Mesenchymal stem cell (in vitro differentiated cells and primary cell): ENCODE measurements around the gene DHCR24.

Experiments used
- DNase-seq: peaks from one replicate; pipeline ENCODE4 v3.0.0-alpha.2; 2013
- H2AFZ ChIP-seq: one replicate; pipeline ENCODE4 v1.6.1; 2013; ENCODE audit warnings: low read depth, mild to moderate bottlenecking, control low read depth, inconsistent platforms, low read length, moderate library complexity
- H2AK5ac ChIP-seq: 2 replicates; pipeline ENCODE4 v1.6.1; 2013; ENCODE audit warnings: low read length, moderate library complexity, mild to moderate bottlenecking, inconsistent platforms; ENCODE audit not compliant: severe bottlenecking
- H2BK120ac ChIP-seq: one replicate; pipeline ENCODE4 v1.6.1; 2013; ENCODE audit warnings: low read depth, mild to moderate bottlenecking, inconsistent platforms, low read length, moderate library complexity
- H2BK12ac ChIP-seq, 2 experiments: one replicate each; pipeline ENCODE4 v1.6.1; 2013; ENCODE audit warnings: inconsistent platforms in 2 of 2, low read length in 2 of 2, mild to moderate bottlenecking in 2 of 2, moderate library complexity in 2 of 2, control low read depth in 1 of 2
- H2BK15ac ChIP-seq: one replicate; pipeline ENCODE4 v1.6.1; 2013; ENCODE audit warnings: mild to moderate bottlenecking, low read depth, inconsistent platforms; ENCODE audit not compliant: poor library complexity, severe bottlenecking
- H2BK5ac ChIP-seq: 2 replicates; pipeline ENCODE4 v1.6.1; 2013; ENCODE audit warnings: low read depth, mild to moderate bottlenecking, low read length, control low read depth, inconsistent platforms; ENCODE audit not compliant: poor library complexity, severe bottlenecking
- H3K14ac ChIP-seq, 2 experiments: one replicate each; pipeline ENCODE4 v1.6.1; 2013; ENCODE audit warnings: inconsistent platforms in 2 of 2, low read length in 2 of 2, control low read depth in 1 of 2, mild to moderate bottlenecking in 1 of 2, moderate library complexity in 1 of 2
- H3K18ac ChIP-seq, 2 experiments: one replicate each; pipeline ENCODE4 v1.6.1; 2013; ENCODE audit warnings: inconsistent platforms in 2 of 2, low read length in 2 of 2, control low read depth in 1 of 2, low read depth in 1 of 2, mild to moderate bottlenecking in 1 of 2
- H3K23ac ChIP-seq, 2 experiments: one replicate each; pipeline ENCODE4 v1.6.1; 2013; ENCODE audit warnings: inconsistent platforms in 2 of 2, low read length in 2 of 2, mild to moderate bottlenecking in 2 of 2, moderate library complexity in 2 of 2, control low read depth in 1 of 2
- H3K27ac ChIP-seq: 2 replicates; pipeline ENCODE4 v1.5.1; 2013; ENCODE audit warnings: mild to moderate bottlenecking, moderate library complexity, low read length, control low read depth, inconsistent platforms; ENCODE audit not compliant: poor library complexity, severe bottlenecking
- H3K27me3 ChIP-seq, 2 experiments: 2 replicates each; pipeline versions ENCODE4 v1.6.1 to v1.7.0; 2013; ENCODE audit warnings: low read length in 2 of 2, mild to moderate bottlenecking in 2 of 2, moderate library complexity in 2 of 2, control low read depth in 1 of 2, inconsistent platforms in 1 of 2; ENCODE audit not compliant: control insufficient read depth in 1 of 2, insufficient read depth in 1 of 2
- H3K36me3 ChIP-seq, 2 experiments: 2 replicates each; pipeline versions ENCODE4 v1.6.1 to v1.7.0; 2013; ENCODE audit warnings: low read length in 2 of 2, control low read depth in 1 of 2, inconsistent platforms in 1 of 2, low read depth in 1 of 2, mild to moderate bottlenecking in 1 of 2; ENCODE audit not compliant: insufficient read depth in 2 of 2, control insufficient read depth in 1 of 2
- H3K4ac ChIP-seq, 2 experiments: one replicate each; pipeline ENCODE4 v1.6.1; 2013; ENCODE audit warnings: inconsistent platforms in 2 of 2, low read length in 2 of 2, mild to moderate bottlenecking in 2 of 2, moderate library complexity in 2 of 2, control low read depth in 1 of 2, low read depth in 1 of 2
- H3K4me1 ChIP-seq: 2 replicates; pipeline ENCODE4 v1.6.1; 2013; ENCODE audit warnings: low read depth, low read length, control low read depth; ENCODE audit not compliant: control insufficient read depth, insufficient read depth
- H3K4me2 ChIP-seq: 2 replicates; pipeline ENCODE4 v1.6.1; 2013; ENCODE audit warnings: low read length, mild to moderate bottlenecking, inconsistent platforms; ENCODE audit not compliant: poor library complexity, severe bottlenecking
- H3K4me3 ChIP-seq, 2 experiments: 2 replicates each; pipeline versions ENCODE4 v1.5.1 to v1.7.0; 2013; ENCODE audit warnings: low read length in 2 of 2, mild to moderate bottlenecking in 2 of 2, control low read depth in 1 of 2, low read depth in 1 of 2; ENCODE audit not compliant: insufficient read depth in 1 of 2
- H3K79me1 ChIP-seq: replicated peaks from 2 replicates; pipeline ENCODE4 v1.6.1; 2013; ENCODE audit warnings: mild to moderate bottlenecking, control low read depth, low read length, inconsistent platforms; ENCODE audit not compliant: poor library complexity, severe bottlenecking
- H3K9ac ChIP-seq: 2 replicates; pipeline ENCODE4 v1.7.0; 2013; ENCODE audit warnings: mild to moderate bottlenecking, low read length, moderate library complexity
- H3K9me3 ChIP-seq: 2 replicates; pipeline ENCODE4 v1.7.0; 2013; ENCODE audit warnings: mild to moderate bottlenecking, low read length; ENCODE audit not compliant: control insufficient read depth
- H4K8ac ChIP-seq: one replicate; pipeline ENCODE4 v1.6.1; 2013; ENCODE audit warnings: inconsistent platforms, mild to moderate bottlenecking, low read length, moderate library complexity
- H4K91ac ChIP-seq: one replicate; pipeline ENCODE4 v1.6.1; 2013; ENCODE audit warnings: mild to moderate bottlenecking, low read length, inconsistent platforms
- WGBS: methylation state at CpG from one replicate; pipeline ENCODE4 v1.1.7; 2013; ENCODE audit warnings: mixed read lengths; 5-methylcytosine and 5-hydroxymethylcytosine counted together

Gene DHCR24

GRCh38 chr1:54842206-54842915 is 44.6 kb downstream of the DHCR24 start:
- Histone ChIP-seq H2AFZ (no peak overlapping the region), H3K4me3 (no peak overlapping the region), H2AK5ac (no peak overlapping the region), H3K27me3 (peaks cover 0 to 5% of the 10 kb centered on the region in 2 experiments), H3K79me1 (no peaks in the 10 kb centered on the region), H3K36me3 (peaks cover 3 to 12% of the 10 kb centered on the region in 2 experiments), H4K91ac (no peak overlapping the region), H2BK120ac (no peak overlapping the region), H3K4me1 (no peaks in the 10 kb centered on the region), H2BK5ac (no peak overlapping the region), H3K23ac (no peak overlapping the region), H3K4me2 (no peak overlapping the region), H3K27ac (no peak overlapping the region), H4K8ac (no peak overlapping the region), H3K18ac (no peak overlapping the region), H3K14ac (no peak overlapping the region), H3K9ac (no peak overlapping the region), H2BK12ac (no peak overlapping the region), H2BK15ac (no peak overlapping the region), H3K4ac (no peak overlapping the region), H3K9me3 (no peaks in the 10 kb centered on the region)
- no peak for DNase-seq
- WGBS: 94% methylated on average over 10 of the region's 10 CpGs

- Histone ChIP-seq H3K4me1 (no peaks in the 10 kb centered on the region), H3K4ac (no peak overlapping the region), H2BK120ac (no peak overlapping the region), H2BK5ac (no peak overlapping the region), H3K4me2 (no peak overlapping the region), H2BK12ac (no peak overlapping the region), H3K27me3 (peaks cover 13 to 16% of the 10 kb centered on the region in 2 experiments), H3K23ac (no peak overlapping the region), H3K79me1 (no peaks in the 10 kb centered on the region), H4K8ac (no peak overlapping the region), H3K18ac (no peak overlapping the region), H4K91ac (no peak overlapping the region), H3K27ac (no peak overlapping the region), H3K36me3 (no peaks in the 10 kb centered on the region), H3K14ac (no peak overlapping the region), H2AFZ (no peak overlapping the region), H2BK15ac (no peak overlapping the region), H3K9me3 (no peaks in the 10 kb centered on the region), H3K4me3 (no peak overlapping the region), H3K9ac (no peak overlapping the region), H2AK5ac (no peak overlapping the region)
- WGBS: 64% methylated on average over 2 of the region's 2 CpGs
- DNase-seq: no peak
These were observed 47.2 kb downstream of the DHCR24 start for GRCh38 chr1:54839824-54840223.

GRCh38 chr1:54838565-54839180 is 48.3 kb downstream of the DHCR24 start:
- no peak overlapping the region for H2AK5ac ChIP-seq
- H3K9ac ChIP-seq: no peak overlapping the region
- no peak for DNase-seq
- no peak overlapping the region for H2BK12ac ChIP-seq
- no peak overlapping the region for H2BK5ac ChIP-seq
- H4K8ac ChIP-seq: no peak overlapping the region
- H4K91ac ChIP-seq: no peak overlapping the region
- no peak overlapping the region for H2AFZ ChIP-seq
- no peaks in the 10 kb centered on the region for H3K79me1 ChIP-seq
- no peak overlapping the region for H3K4me2 ChIP-seq
- no peaks in the 10 kb centered on the region for H3K9me3 ChIP-seq
- H3K27me3 ChIP-seq: peaks cover 14 to 16% of the 10 kb centered on the region in 2 experiments
- H3K23ac ChIP-seq: no peak overlapping the region
- WGBS: 82% methylated on average over 5 of the region's 5 CpGs
- no peak overlapping the region for H3K27ac ChIP-seq
- no peaks in the 10 kb centered on the region for H3K36me3 ChIP-seq
- no peak overlapping the region for H2BK120ac ChIP-seq
- H3K4me3 ChIP-seq: no peak overlapping the region
- H2BK15ac ChIP-seq: no peak overlapping the region
- no peak overlapping the region for H3K14ac ChIP-seq
- no peak overlapping the region for H3K4ac ChIP-seq
- no peak overlapping the region for H3K18ac ChIP-seq
- H3K4me1 ChIP-seq: no peaks in the 10 kb centered on the region

- no peak overlapping the region for H2BK5ac ChIP-seq
- H2BK15ac ChIP-seq: no peak overlapping the region
- H2BK12ac ChIP-seq: no peak overlapping the region
- no peaks in the 10 kb centered on the region for H3K79me1 ChIP-seq
- no peak for DNase-seq
- no peak overlapping the region for H2AK5ac ChIP-seq
- H3K23ac ChIP-seq: no peak overlapping the region
- H3K14ac ChIP-seq: no peak overlapping the region
- WGBS: 75% methylated on average over 6 of the region's 6 CpGs
- no peaks in the 10 kb centered on the region for H3K9me3 ChIP-seq
- H4K91ac ChIP-seq: no peak overlapping the region
- no peaks in the 10 kb centered on the region for H3K4me1 ChIP-seq
- H3K9ac ChIP-seq: no peak overlapping the region
- no peaks in the 10 kb centered on the region for H3K36me3 ChIP-seq
- H2AFZ ChIP-seq: no peak overlapping the region
- no peak overlapping the region for H3K18ac ChIP-seq
- no peak overlapping the region for H4K8ac ChIP-seq
- no peak overlapping the region for H3K4me3 ChIP-seq
- H3K4me2 ChIP-seq: no peak overlapping the region
- peaks cover 20 to 24% of the 10 kb centered on the region in 2 experiments for H3K27me3 ChIP-seq
- no peak overlapping the region for H3K4ac ChIP-seq
- H3K27ac ChIP-seq: no peak overlapping the region
- H2BK120ac ChIP-seq: no peak overlapping the region
These were observed 49.8 kb downstream of the DHCR24 start for GRCh38 chr1:54837002-54837853.
